ENCODE results near the gene CFAP299. TPM values are rescaled to one million over a fixed set of nuclear protein-coding genes. Genes with fewer than 3 reads are reported as not detected.

Gene CFAP299
- total RNA-seq, 4 donors from 2014 or later: not detected

DNA sequence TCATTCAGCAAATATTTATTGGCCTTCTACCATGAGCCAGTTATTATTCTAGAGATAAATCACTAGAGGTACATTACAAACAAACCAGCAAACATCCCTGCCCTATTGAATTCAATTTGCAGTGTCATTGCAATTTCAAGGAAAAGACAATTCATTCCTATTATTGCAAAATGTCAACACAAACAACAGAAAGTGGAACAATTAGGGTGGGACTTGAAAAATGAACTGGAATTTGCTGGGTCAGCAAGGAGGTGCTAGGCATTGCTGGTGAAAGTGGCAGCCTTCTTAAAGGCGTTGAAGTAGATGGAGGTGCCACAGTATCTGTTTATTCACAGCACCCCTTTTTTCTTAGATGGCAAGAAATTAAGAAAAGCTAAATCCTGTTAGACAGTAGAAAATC is 470.9 kb downstream of the CFAP299 start:
- TF ChIP-seq, protein P1, sequence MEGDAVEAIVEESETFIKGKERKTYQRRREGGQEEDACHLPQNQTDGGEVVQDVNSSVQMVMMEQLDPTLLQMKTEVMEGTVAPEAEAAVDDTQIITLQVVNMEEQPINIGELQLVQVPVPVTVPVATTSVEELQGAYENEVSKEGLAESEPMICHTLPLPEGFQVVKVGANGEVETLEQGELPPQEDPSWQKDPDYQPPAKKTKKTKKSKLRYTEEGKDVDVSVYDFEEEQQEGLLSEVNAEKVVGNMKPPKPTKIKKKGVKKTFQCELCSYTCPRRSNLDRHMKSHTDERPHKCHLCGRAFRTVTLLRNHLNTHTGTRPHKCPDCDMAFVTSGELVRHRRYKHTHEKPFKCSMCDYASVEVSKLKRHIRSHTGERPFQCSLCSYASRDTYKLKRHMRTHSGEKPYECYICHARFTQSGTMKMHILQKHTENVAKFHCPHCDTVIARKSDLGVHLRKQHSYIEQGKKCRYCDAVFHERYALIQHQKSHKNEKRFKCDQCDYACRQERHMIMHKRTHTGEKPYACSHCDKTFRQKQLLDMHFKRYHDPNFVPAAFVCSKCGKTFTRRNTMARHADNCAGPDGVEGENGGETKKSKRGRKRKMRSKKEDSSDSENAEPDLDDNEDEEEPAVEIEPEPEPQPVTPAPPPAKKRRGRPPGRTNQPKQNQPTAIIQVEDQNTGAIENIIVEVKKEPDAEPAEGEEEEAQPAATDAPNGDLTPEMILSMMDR (IDR thresholded peaks at IDR 0.05): no peak
- no peak for TF ChIP-seq POLR2A (IDR thresholded peaks at IDR 0.05)
- no peak overlapping the region for H3K27ac ChIP-seq
- H3K9me3 ChIP-seq: no peaks in the 10 kb centered on the region
- H3K4me1 ChIP-seq: no peaks in the 10 kb centered on the region
- no peak overlapping the region for H3K4me3 ChIP-seq
- no peak for DNase-seq
- no peaks in the 10 kb centered on the region for H3K27me3 ChIP-seq
- H3K36me3 ChIP-seq: no peaks in the 10 kb centered on the region

DNA sequence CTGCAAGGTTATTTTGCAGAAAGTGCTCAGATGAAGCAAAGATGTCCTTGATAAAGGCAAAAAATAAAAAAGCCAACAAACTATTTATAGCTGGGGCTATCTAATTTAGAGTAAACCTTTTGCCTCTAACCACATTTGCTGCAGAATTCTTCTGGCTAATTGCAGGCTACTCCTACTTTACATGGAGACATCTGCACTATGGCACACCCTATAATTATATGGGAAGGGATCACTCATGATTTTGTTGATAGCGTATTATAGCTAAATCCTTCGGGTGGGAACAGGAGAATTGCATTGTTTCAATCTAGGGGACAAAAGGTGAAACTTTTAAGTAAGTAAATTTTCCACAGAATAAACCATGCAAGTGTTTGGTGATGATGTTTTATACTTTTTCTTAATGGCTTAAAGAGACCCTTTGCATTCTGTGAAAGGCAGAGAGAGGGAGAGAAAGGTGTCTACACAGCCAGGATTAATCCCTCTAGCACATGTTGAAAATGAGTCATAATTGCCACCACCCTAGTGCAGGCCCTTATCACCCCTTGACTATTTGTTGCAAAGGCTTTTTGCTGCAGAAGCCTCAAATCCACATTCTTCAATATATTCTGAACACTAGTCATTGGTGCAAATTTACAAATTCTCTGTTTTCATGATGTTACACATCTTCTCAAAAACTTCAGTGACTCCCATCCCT is 473.7 kb downstream of the CFAP299 start:
- H3K27me3 ChIP-seq: no peaks in the 10 kb centered on the region
- H3K9me3 ChIP-seq: no peaks in the 10 kb centered on the region
- H3K36me3 ChIP-seq: no peaks in the 10 kb centered on the region
- H3K4me1 ChIP-seq: no peaks in the 10 kb centered on the region
- no peak overlapping the region for H3K4me3 ChIP-seq
- H3K27ac ChIP-seq: no peak overlapping the region
- no peak for DNase-seq
- TF ChIP-seq POLR2A (IDR thresholded peaks at IDR 0.05): no peak
- TF ChIP-seq, protein P1 (IDR thresholded peaks at IDR 0.05): no peak

DNA sequence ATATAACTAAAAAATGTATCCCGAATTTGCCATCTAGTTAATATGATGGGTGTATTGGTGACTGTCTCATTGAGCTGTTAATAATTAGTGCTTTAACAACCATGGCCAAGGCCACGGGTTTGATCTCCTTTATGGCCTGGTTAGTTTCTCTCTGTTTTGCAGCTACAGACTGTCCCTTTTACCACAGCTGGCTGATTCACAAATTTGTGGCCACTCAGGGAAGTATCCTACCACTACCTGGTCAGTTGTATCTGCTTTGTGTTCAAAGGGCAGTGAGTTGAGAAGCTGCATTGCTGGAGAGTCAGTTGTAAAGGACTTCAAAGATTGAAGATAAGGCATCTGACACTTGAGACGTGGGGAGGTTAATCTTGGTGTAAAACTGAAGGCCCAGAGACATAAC is 475.9 kb downstream of the CFAP299 start:
- no peak overlapping the region for H3K4me3 ChIP-seq
- TF ChIP-seq, protein P1 (IDR thresholded peaks at IDR 0.05): no peak
- no peak for TF ChIP-seq POLR2A (IDR thresholded peaks at IDR 0.05)
- no peaks in the 10 kb centered on the region for H3K4me1 ChIP-seq
- DNase-seq: no peak
- no peak overlapping the region for H3K27ac ChIP-seq
- H3K9me3 ChIP-seq: no peaks in the 10 kb centered on the region
- H3K27me3 ChIP-seq: no peaks in the 10 kb centered on the region
- no peaks in the 10 kb centered on the region for H3K36me3 ChIP-seq

DNA sequence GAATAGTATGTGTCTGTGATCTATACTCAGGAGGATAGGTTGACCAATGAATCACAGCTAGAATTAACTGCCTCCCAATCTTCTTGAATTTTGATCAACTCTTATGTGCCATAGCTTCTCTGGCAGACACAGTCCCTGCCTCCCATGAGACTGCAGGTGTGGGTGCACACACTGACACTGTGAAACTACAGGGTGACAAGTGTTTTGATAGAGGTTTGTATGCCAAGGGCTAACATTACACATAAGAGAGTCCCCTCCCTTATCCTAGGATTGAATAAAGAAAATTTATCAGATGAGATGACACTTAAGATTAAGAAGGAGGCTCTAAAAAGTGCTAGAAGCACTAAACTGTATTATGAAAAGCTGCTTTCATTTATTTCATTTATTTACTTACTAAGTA is 476.6 kb downstream of the CFAP299 start:
- Histone ChIP-seq H3K27ac (no peak overlapping the region), H3K36me3 (no peaks in the 10 kb centered on the region), H3K9me3 (no peaks in the 10 kb centered on the region), H3K27me3 (no peaks in the 10 kb centered on the region), H3K4me3 (no peak overlapping the region), H3K4me1 (no peaks in the 10 kb centered on the region)
- TF ChIP-seq, protein P1 (IDR thresholded peaks at IDR 0.05): no peak
- no peak for TF ChIP-seq POLR2A (IDR thresholded peaks at IDR 0.05)
- DNase-seq: no peak

DNA sequence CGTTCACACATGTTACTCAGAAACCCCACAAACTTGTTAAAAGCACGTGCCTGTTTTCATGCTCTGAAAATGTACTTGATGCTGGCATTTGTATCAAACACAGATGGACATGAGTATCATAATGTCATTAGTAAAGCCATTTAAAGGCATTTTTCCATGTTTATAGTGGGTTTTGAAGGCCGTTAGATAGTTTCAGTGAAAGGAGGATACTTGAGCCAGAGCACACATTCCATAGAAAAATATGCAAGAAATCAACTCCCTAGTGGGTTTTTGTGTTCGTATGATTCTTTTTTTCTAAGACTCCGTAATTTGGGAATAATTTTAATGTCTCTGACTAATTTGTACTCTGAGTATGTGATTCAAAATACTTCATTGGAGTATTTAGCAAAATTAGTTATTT is 478.7 kb downstream of the CFAP299 start:
- DNase-seq: no peak
- no peaks in the 10 kb centered on the region for H3K27me3 ChIP-seq
- no peak overlapping the region for H3K27ac ChIP-seq
- H3K4me1 ChIP-seq: no peaks in the 10 kb centered on the region
- H3K36me3 ChIP-seq: no peaks in the 10 kb centered on the region
- no peak for TF ChIP-seq POLR2A (IDR thresholded peaks at IDR 0.05)
- TF ChIP-seq, protein P1 (IDR thresholded peaks at IDR 0.05): no peak
- no peak overlapping the region for H3K4me3 ChIP-seq
- no peaks in the 10 kb centered on the region for H3K9me3 ChIP-seq

Data from Peyer's patch (tissue), 4 donors.